ENCODE data around the gene RFPL1.

DNA sequence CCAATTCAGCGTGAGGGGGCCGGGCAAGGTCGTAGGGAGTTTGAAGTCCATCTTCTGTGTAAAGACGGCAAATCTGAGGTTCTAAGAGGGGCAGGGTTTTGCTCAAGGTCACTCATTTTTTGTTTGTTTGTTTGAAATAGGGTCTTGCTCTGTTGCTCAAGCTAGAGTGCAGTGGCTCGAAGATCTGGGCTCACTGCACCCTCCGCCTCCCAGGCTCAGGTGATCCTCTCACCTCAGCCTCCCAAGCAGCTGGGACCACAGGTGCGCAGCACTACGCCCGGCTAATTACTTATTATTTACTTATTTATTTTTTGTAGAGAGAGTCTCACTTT lies 49.7 kb upstream of the RFPL1 start:
- TF ChIP-seq POLR2A (IDR thresholded peaks at IDR 0.05), result no peak
- TF ChIP-seq, protein P1, sequence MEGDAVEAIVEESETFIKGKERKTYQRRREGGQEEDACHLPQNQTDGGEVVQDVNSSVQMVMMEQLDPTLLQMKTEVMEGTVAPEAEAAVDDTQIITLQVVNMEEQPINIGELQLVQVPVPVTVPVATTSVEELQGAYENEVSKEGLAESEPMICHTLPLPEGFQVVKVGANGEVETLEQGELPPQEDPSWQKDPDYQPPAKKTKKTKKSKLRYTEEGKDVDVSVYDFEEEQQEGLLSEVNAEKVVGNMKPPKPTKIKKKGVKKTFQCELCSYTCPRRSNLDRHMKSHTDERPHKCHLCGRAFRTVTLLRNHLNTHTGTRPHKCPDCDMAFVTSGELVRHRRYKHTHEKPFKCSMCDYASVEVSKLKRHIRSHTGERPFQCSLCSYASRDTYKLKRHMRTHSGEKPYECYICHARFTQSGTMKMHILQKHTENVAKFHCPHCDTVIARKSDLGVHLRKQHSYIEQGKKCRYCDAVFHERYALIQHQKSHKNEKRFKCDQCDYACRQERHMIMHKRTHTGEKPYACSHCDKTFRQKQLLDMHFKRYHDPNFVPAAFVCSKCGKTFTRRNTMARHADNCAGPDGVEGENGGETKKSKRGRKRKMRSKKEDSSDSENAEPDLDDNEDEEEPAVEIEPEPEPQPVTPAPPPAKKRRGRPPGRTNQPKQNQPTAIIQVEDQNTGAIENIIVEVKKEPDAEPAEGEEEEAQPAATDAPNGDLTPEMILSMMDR (IDR thresholded peaks at IDR 0.05 in 4 of 5, conservative IDR thresholded peaks at IDR 0.05 in 1 of 5), result no peak

All from gastrocnemius medialis (tissue), 4 donors.